T-helper 1 cell treated with Interleukin-12 subunit alpha and Interleukin-12 subunit beta and Interleukin-4 antibody, amounts not matched to agents 30 μg/mL and 1 μg/mL, for 36 hours (primary cell): ENCODE measurements around the gene DCN.

Experiments used
- H3K27ac Mint-ChIP-seq: one replicate; pipeline ENCODE4 v1.8.0; 2021; ENCODE audit warnings: mild to moderate bottlenecking, mixed read lengths
- H3K27me3 Mint-ChIP-seq: one replicate; pipeline ENCODE4 v1.8.0; 2021; ENCODE audit warnings: low read depth, mixed read lengths
- H3K36me3 Mint-ChIP-seq: one replicate; pipeline ENCODE4 v1.8.0; 2021; ENCODE audit warnings: low read depth, mixed read lengths
- H3K4me1 Mint-ChIP-seq: one replicate; pipeline ENCODE4 v1.8.0; 2021; ENCODE audit warnings: low read depth, mixed read lengths
- H3K4me3 Mint-ChIP-seq: one replicate; pipeline ENCODE4 v1.8.0; 2021; ENCODE audit warnings: mild to moderate bottlenecking, moderate library complexity, mixed read lengths
- H3K9me3 Mint-ChIP-seq: one replicate; pipeline ENCODE4 v1.8.0; 2021; ENCODE audit warnings: mixed read lengths

Gene DCN

DNA sequence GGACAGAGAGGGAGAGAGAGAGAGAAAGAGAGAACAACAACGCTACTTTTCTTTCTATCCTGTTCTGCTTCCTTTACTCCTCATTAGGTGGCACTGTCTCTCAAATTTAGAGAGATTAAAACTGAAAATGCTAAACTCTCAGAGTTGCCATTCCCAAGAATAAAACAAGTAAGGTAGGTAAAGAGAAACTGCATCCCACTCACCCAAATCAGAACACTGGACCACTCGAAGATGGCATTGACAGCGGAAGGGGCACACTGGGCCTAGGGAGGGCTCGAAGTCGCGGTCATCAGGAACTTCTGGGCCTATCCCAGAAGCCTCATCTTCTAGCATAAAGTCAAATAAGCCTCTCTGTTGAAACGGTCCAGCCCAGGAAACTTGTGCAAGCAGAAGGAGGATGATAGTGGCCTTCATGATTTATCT lies 4.5 kb downstream of the DCN start:
- H3K27me3 Mint-ChIP-seq = no peaks in the 10 kb centered on the region
- no peak overlapping the region for H3K27ac Mint-ChIP-seq
- H3K36me3 Mint-ChIP-seq = no peaks in the 10 kb centered on the region
- no peaks in the 10 kb centered on the region for H3K9me3 Mint-ChIP-seq
- H3K4me1 Mint-ChIP-seq = no peaks in the 10 kb centered on the region
- H3K4me3 Mint-ChIP-seq = no peak overlapping the region

DNA sequence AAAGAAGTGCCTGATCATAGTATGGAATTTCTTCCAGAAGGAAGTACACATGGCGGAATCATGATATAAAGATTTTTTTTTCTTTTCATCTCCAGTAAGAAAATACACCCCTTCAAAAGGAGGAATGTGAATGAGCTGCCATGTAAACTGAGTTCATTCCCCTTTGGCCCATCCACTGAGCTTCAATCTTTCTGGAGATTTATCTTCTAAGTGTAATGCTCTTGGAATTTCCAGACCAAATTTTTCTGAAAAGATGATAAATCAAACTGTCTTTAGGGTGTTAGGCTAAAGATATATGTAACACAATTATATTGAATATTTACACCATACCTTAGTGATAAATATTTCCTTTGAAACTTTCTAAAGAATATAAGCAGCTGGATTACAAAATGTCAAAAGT lies 5.2 kb downstream of the DCN start:
- Mint-ChIP-seq H3K4me3 (no peak overlapping the region), H3K27ac (no peak overlapping the region), H3K4me1 (no peaks in the 10 kb centered on the region), H3K27me3 (no peaks in the 10 kb centered on the region), H3K9me3 (no peaks in the 10 kb centered on the region), H3K36me3 (no peaks in the 10 kb centered on the region)

DNA sequence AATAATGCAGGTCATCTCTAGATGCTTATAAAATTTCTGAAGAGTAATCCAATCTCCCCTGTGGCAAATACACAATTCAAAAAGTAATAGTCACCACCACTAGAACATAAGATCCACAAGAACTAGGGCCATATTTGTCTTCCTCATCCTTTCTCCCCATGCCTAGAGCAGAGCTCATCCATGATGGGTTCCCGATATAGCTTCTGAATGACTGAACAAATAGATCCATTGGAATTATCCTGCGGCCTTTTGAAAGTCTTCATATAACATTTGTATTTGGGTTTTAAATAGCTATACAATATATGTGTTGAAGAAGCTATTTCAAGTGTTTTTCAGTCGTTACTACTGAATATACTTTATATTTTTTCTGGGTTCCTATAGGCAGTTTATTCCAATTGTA lies 5.7 kb downstream of the DCN start:
- H3K36me3 Mint-ChIP-seq = no peaks in the 10 kb centered on the region
- H3K4me3 Mint-ChIP-seq = no peak overlapping the region
- H3K9me3 Mint-ChIP-seq = no peaks in the 10 kb centered on the region
- H3K27ac Mint-ChIP-seq = no peak overlapping the region
- H3K4me1 Mint-ChIP-seq = no peaks in the 10 kb centered on the region
- no peaks in the 10 kb centered on the region for H3K27me3 Mint-ChIP-seq

GRCh38 chr12:91176358-91176757 lies 6.3 kb downstream of the DCN start:
- H3K36me3 Mint-ChIP-seq = no peaks in the 10 kb centered on the region
- H3K9me3 Mint-ChIP-seq = no peaks in the 10 kb centered on the region
- H3K4me1 Mint-ChIP-seq = no peaks in the 10 kb centered on the region
- H3K27me3 Mint-ChIP-seq = no peaks in the 10 kb centered on the region
- no peak overlapping the region for H3K27ac Mint-ChIP-seq
- no peak overlapping the region for H3K4me3 Mint-ChIP-seq

GRCh38 chr12:91173124-91173523 lies 9.5 kb downstream of the DCN start:
- Mint-ChIP-seq H3K27ac (no peak overlapping the region), H3K27me3 (no peaks in the 10 kb centered on the region), H3K4me3 (no peak overlapping the region), H3K36me3 (no peaks in the 10 kb centered on the region), H3K9me3 (no peaks in the 10 kb centered on the region), H3K4me1 (no peaks in the 10 kb centered on the region)

DNA sequence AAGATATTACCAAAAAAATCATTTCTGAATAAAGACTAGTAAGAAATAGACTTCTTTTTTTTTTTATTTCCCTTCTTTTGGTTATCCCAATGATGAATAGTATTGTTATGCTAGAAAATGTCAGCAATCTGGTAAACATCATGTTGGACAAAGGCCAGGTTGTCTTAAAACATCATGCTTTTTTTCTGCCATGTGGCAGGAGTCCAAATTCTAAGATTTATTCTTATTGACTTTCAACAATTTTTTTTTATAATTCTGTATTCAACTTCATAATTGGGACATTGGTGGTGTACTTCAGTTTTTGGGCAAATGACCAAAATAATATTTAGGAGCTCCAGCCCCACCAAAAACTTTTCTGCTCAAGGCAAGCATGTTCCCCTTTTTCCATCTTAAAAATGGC lies 10.5 kb downstream of the DCN start:
- no peak overlapping the region for H3K27ac Mint-ChIP-seq
- no peaks in the 10 kb centered on the region for H3K36me3 Mint-ChIP-seq
- H3K9me3 Mint-ChIP-seq = no peaks in the 10 kb centered on the region
- no peaks in the 10 kb centered on the region for H3K4me1 Mint-ChIP-seq
- H3K27me3 Mint-ChIP-seq = no peaks in the 10 kb centered on the region
- H3K4me3 Mint-ChIP-seq = no peak overlapping the region

DNA sequence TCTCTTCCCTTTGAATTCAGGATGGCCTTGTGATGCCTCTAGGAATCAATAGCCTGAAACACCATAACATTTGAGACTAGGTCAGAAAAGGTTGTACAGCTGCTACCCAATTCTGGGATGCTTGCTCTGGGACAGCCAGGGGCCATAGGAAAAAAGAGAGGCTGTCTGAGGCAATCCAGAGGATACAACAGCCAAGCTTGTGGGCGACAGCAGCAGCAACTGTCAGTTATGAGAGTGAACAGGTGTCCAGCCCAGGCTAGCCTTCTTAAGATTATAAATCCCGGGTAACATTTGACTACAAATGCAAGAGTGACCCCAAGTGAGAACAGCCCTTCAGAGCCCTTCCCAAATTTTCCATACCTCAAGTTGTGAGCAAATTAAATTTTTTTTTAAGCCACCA lies 11.1 kb downstream of the DCN start:
- H3K36me3 Mint-ChIP-seq = no peaks in the 10 kb centered on the region
- H3K27me3 Mint-ChIP-seq = no peaks in the 10 kb centered on the region
- H3K4me1 Mint-ChIP-seq = no peaks in the 10 kb centered on the region
- no peak overlapping the region for H3K27ac Mint-ChIP-seq
- H3K9me3 Mint-ChIP-seq = no peaks in the 10 kb centered on the region
- no peak overlapping the region for H3K4me3 Mint-ChIP-seq

DNA sequence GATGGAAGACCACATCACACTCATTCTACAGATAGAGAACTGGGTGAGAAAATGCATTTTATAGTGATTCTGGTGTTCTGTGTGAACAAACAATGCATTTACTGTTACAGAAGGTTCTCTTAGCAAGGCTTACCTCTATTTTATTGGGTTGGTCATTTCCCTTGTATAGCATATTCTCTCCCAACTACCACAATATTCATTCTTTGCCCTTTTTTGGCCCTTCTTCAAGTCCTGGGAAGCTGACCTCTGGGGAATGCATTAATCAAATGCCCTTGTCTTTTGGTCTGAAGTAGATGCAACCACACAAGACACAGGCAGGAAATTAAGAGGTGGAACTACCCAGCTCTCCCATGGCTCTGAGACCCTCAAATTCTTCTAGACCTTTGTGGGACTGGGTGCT lies 19.5 kb downstream of the DCN start:
- Mint-ChIP-seq H3K27ac (no peak overlapping the region), H3K27me3 (no peaks in the 10 kb centered on the region), H3K9me3 (no peaks in the 10 kb centered on the region), H3K4me1 (no peaks in the 10 kb centered on the region), H3K36me3 (no peaks in the 10 kb centered on the region), H3K4me3 (no peak overlapping the region)

DNA sequence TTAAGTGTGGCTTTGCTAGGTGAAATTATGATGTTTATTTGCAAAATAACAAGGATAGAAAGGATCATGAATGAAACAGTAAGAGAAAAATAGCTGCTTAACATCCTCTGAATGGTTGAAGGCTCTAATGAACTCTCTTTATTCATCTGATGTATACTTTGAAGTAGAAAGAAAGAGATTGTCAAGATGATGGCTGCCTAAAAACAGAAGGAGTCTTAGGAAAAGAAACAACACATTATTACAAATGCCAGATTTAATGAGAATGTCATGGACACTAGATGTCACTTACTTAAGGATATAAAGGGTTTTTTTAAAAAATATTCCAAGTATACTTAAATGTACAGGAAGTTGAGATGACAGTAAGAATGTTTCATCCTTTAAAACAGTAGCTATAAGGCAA lies 21.6 kb downstream of the DCN start:
- no peaks in the 10 kb centered on the region for H3K27me3 Mint-ChIP-seq
- no peaks in the 10 kb centered on the region for H3K4me1 Mint-ChIP-seq
- no peak overlapping the region for H3K27ac Mint-ChIP-seq
- no peaks in the 10 kb centered on the region for H3K36me3 Mint-ChIP-seq
- H3K9me3 Mint-ChIP-seq = no peaks in the 10 kb centered on the region
- no peak overlapping the region for H3K4me3 Mint-ChIP-seq

DNA sequence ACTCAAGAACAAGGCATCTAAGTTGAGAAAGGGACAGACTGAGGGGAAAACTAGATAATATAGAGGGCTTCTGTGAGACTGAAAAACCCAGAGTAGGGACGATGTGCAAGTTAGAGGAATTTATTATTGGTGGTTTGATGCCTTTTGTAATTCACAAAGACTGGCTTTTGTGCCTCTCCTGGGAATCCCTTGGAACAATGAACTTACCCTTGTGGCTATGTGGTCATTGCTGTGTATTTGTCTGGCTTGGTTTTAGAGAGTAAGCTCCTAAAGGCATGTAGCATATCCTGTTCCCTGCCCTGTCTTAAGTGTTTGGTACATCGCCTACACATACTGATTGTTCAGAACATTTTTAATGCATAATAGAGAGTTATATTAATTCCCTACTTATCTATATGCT lies 26.6 kb downstream of the DCN start:
- H3K9me3 Mint-ChIP-seq = no peaks in the 10 kb centered on the region
- no peak overlapping the region for H3K4me3 Mint-ChIP-seq
- H3K27me3 Mint-ChIP-seq = no peaks in the 10 kb centered on the region
- H3K36me3 Mint-ChIP-seq = no peaks in the 10 kb centered on the region
- no peak overlapping the region for H3K27ac Mint-ChIP-seq
- H3K4me1 Mint-ChIP-seq = no peaks in the 10 kb centered on the region

DNA sequence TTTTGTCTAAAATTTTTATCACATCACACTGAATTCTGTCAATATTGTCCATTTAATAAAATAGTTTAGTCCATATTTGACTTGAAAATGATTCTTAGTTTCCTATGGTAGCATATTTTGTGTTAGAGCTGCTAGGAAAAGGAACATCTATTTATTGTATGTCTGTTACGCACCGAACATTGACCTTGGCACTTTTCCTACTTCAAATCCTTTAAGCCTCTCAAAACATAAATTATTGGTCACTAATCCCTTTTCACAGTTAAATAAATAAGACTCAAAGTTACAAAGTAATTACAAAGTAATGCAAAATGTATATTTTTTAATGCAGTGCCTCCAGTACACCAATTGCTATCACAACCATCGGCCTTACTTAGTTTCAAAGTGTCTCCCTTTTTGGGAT lies 28.5 kb downstream of the DCN start:
- H3K4me1 Mint-ChIP-seq = no peaks in the 10 kb centered on the region
- H3K27ac Mint-ChIP-seq = no peak overlapping the region
- no peaks in the 10 kb centered on the region for H3K9me3 Mint-ChIP-seq
- no peaks in the 10 kb centered on the region for H3K27me3 Mint-ChIP-seq
- H3K4me3 Mint-ChIP-seq = no peak overlapping the region
- no peaks in the 10 kb centered on the region for H3K36me3 Mint-ChIP-seq

- Mint-ChIP-seq H3K27ac (no peak overlapping the region), H3K27me3 (no peaks in the 10 kb centered on the region)
Measured at GRCh38 chr12:91144053-91144452, 38.6 kb downstream of the DCN start.

GRCh38 chr12:91143206-91143605 lies 39.4 kb downstream of the DCN start:
- Mint-ChIP-seq H3K4me1 (no peaks in the 10 kb centered on the region), H3K27me3 (no peaks in the 10 kb centered on the region), H3K27ac (no peak overlapping the region), H3K4me3 (no peak overlapping the region), H3K9me3 (no peaks in the 10 kb centered on the region), H3K36me3 (no peaks in the 10 kb centered on the region)

More at GRCh38 chr12:91144053-91144452, 38.6 kb downstream of the DCN start:
- Mint-ChIP-seq H3K9me3 (no peaks in the 10 kb centered on the region), H3K36me3 (no peaks in the 10 kb centered on the region), H3K4me1 (no peaks in the 10 kb centered on the region), H3K4me3 (no peak overlapping the region)

GRCh38 chr12:91142221-91142631 lies 40.4 kb downstream of the DCN start:
- Mint-ChIP-seq H3K27ac (no peak overlapping the region), H3K9me3 (no peaks in the 10 kb centered on the region), H3K36me3 (no peaks in the 10 kb centered on the region), H3K4me3 (no peak overlapping the region), H3K27me3 (no peaks in the 10 kb centered on the region), H3K4me1 (no peaks in the 10 kb centered on the region)

- Mint-ChIP-seq H3K27ac (no peak overlapping the region), H3K4me3 (no peak overlapping the region), H3K4me1 (no peaks in the 10 kb centered on the region), H3K36me3 (no peaks in the 10 kb centered on the region), H3K27me3 (no peaks in the 10 kb centered on the region), H3K9me3 (no peaks in the 10 kb centered on the region)
Measured at GRCh38 chr12:91140026-91140931, 42.3 kb downstream of the DCN start.
